MCF 10A (cell line): ENCODE measurements around the gene THRAP3. TPM values are rescaled to one million over a fixed set of nuclear protein-coding genes. Genes with fewer than 3 reads are reported as not detected.
A peak's percentile ranks its signal among the peaks of the same experiment; 100 is the strongest.

Source experiments
- BruUV-seq: library from RNA; stranded (reverse); fragments of 400-500 nt; replicated peaks from 2 replicates; lab custom pipeline; 2021; lab: Mats Ljungman, UMichigan
- CTCF ChIA-PET: fragments of 300-600 bp; sonication (Branson Sonifier 250); formaldehyde crosslinking; extraction: SDS; loops from one replicate; lab custom pipeline; 2021; ENCODE audit warnings: antibody characterized with exemption, inconsistent platforms; lab: Yijun Ruan, JAX
- POLR2A ChIA-PET: fragments of 300-600, 350-650 bp; sonication (Branson Sonifier 250); formaldehyde crosslinking; extraction: SDS; loops from one replicate; lab custom pipeline; 2020; ENCODE audit warnings: antibody characterized with exemption, inconsistent platforms; lab: Yijun Ruan, JAX
- DNase-seq: peaks from one replicate; pipeline ENCODE4 v3.0.0-alpha.2; 2018; ENCODE audit not compliant: unreplicated experiment
- H3K27ac Mint-ChIP-seq: one replicate; pipeline ENCODE4 v1.8.0; 2022; ENCODE audit warnings: mild to moderate bottlenecking, low read depth, mixed read lengths; ENCODE audit not compliant: unreplicated experiment
- H3K27me3 Mint-ChIP-seq: one replicate; pipeline ENCODE4 v1.8.0; 2022; ENCODE audit warnings: mixed read lengths; ENCODE audit not compliant: insufficient read depth, unreplicated experiment
- H3K36me3 Mint-ChIP-seq: one replicate; pipeline ENCODE4 v1.8.0; 2022; ENCODE audit warnings: mild to moderate bottlenecking, moderate library complexity, mixed read lengths; ENCODE audit not compliant: insufficient read depth, unreplicated experiment
- H3K4me1 Mint-ChIP-seq: one replicate; pipeline ENCODE4 v1.8.0; 2022; ENCODE audit warnings: mixed read lengths; ENCODE audit not compliant: insufficient read depth, unreplicated experiment
- H3K4me3 Mint-ChIP-seq: one replicate; pipeline ENCODE4 v1.8.0; 2022; ENCODE audit warnings: mild to moderate bottlenecking, moderate library complexity, mixed read lengths; ENCODE audit not compliant: unreplicated experiment
- H3K9me3 Mint-ChIP-seq: one replicate; pipeline ENCODE4 v1.8.0; 2022; ENCODE audit warnings: mixed read lengths; ENCODE audit not compliant: unreplicated experiment
- intact Hi-C: fragments of 100-400 bp; cut with micrococcal nuclease; formaldehyde crosslinking; loops from 2 replicates; pipeline ENCODE4 v1.14.1; 2022
- total RNA-seq: library from RNA; stranded (reverse); gene quantifications from 2 replicates; pipeline ENCODE4 v1.2.3, GENCODE V29; 2022
- TF ChIP-seq, protein P1 (sequence below): fragments of 200-600 bp; IDR thresholded peaks from one replicate; pipeline ENCODE4 v1.8.0; 2022; ENCODE audit warnings: antibody characterized with exemption, mild to moderate bottlenecking; ENCODE audit not compliant: unreplicated experiment

Gene THRAP3
- total RNA-seq, 1 experiment from 2014 or later, result 92.2 TPM

- CTCF ChIA-PET, result interaction anchor here (0.6 to 9.6 kb wide), 30 partner anchors 8 to 1408 kb away, joined by 3 to 118 read pairs (median 6); partner anchors contain the start of genes LSM10, OSCP1, SH3D21 and STK40
- Mint-ChIP-seq H3K4me1 (peaks cover 8% of the 10 kb centered on the region), H3K4me3 (no peak overlapping the region), H3K9me3 (no peaks in the 10 kb centered on the region), H3K27me3 (no peaks in the 10 kb centered on the region), H3K27ac (no peak overlapping the region), H3K36me3 (peaks cover 13% of the 10 kb centered on the region)
- POLR2A ChIA-PET, result interaction anchor here (0.9 kb wide), 1 partner anchor 10 kb away, joined by 3 read pairs; no protein-coding TSS in a partner anchor
- no peak for DNase-seq
- BruUV-seq, result no TSS peak
- TF ChIP-seq, protein P1, sequence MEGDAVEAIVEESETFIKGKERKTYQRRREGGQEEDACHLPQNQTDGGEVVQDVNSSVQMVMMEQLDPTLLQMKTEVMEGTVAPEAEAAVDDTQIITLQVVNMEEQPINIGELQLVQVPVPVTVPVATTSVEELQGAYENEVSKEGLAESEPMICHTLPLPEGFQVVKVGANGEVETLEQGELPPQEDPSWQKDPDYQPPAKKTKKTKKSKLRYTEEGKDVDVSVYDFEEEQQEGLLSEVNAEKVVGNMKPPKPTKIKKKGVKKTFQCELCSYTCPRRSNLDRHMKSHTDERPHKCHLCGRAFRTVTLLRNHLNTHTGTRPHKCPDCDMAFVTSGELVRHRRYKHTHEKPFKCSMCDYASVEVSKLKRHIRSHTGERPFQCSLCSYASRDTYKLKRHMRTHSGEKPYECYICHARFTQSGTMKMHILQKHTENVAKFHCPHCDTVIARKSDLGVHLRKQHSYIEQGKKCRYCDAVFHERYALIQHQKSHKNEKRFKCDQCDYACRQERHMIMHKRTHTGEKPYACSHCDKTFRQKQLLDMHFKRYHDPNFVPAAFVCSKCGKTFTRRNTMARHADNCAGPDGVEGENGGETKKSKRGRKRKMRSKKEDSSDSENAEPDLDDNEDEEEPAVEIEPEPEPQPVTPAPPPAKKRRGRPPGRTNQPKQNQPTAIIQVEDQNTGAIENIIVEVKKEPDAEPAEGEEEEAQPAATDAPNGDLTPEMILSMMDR, result no peak
- intact Hi-C loops, result loop anchor here (1.0 kb wide), 2 partner anchors 28 to 80 kb away; no protein-coding TSS in a partner anchor
Measured at GRCh38 chr1:36341626-36342320, 117.5 kb downstream of the THRAP3 start.

DNA sequence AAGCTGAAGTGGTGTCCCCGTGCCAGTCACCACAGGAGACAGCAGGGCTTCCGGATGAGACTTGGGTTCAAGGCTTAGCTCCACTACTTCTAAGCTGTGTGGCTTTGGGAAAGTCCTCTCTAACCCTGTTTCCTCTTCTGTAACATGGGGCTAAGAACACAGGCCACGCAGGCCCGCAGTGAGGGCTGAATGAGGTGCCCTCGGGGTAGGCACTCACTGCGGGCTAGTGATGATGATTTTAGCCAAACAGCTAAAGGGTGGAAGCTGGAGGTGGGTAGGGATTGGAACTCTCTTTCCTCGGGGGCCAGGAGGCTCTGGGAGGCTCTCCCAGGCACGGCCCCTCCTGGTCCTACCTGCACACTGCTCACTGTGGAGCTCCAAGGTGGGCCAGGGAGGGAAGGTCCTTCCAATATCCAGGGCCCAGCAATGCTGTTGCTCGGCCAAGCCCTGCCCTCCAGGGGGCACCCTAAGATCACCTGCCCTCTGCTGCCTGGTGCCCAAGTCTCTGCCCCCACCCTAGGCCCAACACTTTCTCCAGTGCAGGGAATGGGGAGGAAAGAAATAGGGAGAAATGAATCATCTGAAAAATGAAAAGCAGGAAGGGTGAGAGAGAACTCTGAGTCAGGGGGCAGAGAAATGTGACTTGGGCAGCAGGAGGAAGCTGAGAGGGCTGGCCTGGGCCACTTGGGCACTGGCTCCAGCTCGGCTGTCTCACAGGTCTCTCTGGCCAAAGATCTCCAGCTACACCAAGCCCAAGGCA lies 118.4 kb downstream of the THRAP3 start:
- Mint-ChIP-seq H3K27me3 (no peaks in the 10 kb centered on the region), H3K4me1 (peaks cover 8% of the 10 kb centered on the region), H3K4me3 (no peak overlapping the region), H3K36me3 (peaks cover 16% of the 10 kb centered on the region), H3K9me3 (no peaks in the 10 kb centered on the region), H3K27ac (peak overlapping the region; percentile 19)
- TF ChIP-seq, protein P1, result peak; percentile 78
- CTCF ChIA-PET, result interaction anchor here (0.5 to 9.6 kb wide), 35 partner anchors 9 to 1408 kb away, joined by 3 to 118 read pairs (median 4); partner anchors contain the start of genes LSM10, OSCP1, SH3D21 and STK40
- BruUV-seq, result no TSS peak
- intact Hi-C loops, result loop anchor here (1.0 kb wide), 2 partner anchors 27 to 79 kb away; no protein-coding TSS in a partner anchor
- POLR2A ChIA-PET, result interaction anchor here (0.5 to 1.1 kb wide), 4 partner anchors 10 to 55 kb away, joined by 3 to 5 read pairs (median 3); no protein-coding TSS in a partner anchor
- DNase-seq, result peak; percentile 74

DNA sequence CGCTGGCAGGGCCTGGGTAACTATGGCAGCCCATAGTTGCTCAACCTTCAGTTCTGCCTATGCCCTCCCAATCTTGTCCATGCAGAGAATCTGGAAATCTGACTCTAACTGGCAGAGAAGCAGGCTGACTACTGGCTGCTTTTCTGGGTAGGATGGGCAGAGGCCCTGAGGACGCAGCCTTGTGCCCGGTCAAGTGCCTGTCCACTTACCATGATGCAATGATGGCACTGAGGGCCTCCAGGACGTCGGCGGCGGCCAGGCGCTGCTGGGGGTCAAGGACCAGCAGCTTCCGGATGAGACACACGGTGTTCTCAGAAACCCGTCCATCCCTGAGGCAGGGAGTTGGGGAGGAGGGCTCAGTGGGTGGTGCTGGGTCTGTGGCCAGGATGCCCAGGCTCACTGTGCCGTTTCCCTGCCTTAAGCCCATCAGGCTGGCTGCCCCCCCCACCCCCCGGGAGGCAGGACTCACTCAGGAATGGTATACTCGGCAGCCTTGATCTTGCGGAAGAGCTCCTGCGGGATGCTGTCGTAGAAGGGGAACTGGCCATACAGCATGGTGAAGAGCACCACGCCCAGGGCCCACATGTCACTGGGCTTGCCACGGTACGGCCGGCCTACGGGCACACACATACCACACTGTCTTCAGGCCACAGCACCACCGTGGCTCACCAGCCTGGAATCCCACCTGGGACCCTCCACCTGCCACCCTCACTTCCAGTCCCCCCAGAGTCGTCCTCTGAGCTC lies 119.6 kb downstream of the THRAP3 start:
- POLR2A ChIA-PET, result no interaction called here
- H3K9me3 Mint-ChIP-seq, result no peaks in the 10 kb centered on the region
- CTCF ChIA-PET, result interaction anchor here (0.6 to 9.6 kb wide), 19 partner anchors 8 to 201 kb away, joined by 3 to 118 read pairs (median 10); partner anchors contain the start of genes LSM10 and SH3D21
- peaks cover 26% of the 10 kb centered on the region for H3K36me3 Mint-ChIP-seq
- H3K4me1 Mint-ChIP-seq, result peaks cover 13% of the 10 kb centered on the region
- BruUV-seq, result no TSS peak
- H3K27me3 Mint-ChIP-seq, result no peaks in the 10 kb centered on the region
- TF ChIP-seq, protein P1, result no peak
- no peak overlapping the region for H3K27ac Mint-ChIP-seq
- H3K4me3 Mint-ChIP-seq, result no peak overlapping the region
- intact Hi-C loops, result no loop called here
- no peak for DNase-seq
